ENCODE results near the gene FCGBP. TPM values are rescaled to one million over a fixed set of nuclear protein-coding genes. Genes with fewer than 3 reads are reported as not detected.

FCGBP gene
- total RNA-seq = 0.57 and 0.70 TPM in 2 replicates
- polyA plus RNA-seq = not detected in 2 replicates

DNA sequence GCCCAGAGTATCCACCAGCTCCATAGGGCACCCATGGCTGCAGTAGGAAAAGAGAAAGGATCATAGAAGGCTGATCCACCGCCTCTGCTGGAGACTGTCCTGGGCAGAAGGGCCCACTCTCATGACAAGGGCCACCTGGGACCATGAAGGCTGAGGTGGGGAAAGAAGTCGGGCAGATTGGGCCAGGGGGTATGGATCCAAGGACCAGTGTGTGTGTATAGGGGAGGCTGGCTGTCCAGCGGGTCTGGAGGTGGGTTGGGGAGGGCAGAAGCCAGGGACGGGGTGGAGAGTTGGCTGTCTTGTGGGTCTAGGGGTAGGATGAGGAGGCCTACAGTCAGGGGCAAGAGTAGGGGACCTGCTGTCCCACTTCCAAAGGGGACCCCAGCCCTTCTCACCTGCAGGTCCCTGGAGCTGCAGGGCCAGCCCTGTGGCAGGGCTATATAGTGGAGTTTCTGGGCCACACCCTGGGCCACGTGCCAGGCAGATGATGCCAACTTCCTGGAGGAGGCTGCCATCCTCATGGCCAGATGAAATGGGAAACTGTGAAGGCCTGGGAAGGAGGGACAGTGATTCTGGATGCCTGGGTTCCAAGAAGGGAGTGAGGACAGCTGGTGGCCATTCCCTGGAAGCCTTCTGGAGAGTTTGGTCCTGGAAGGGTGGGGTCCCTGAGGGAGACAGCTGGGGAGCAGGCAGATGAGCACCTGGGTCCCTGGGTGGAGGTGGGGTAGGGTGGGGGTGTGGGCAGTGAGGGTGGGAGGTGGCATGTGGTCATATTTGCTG lies at the start of gene FCGBP:
Gene FCGBP (minus strand): TSS at position 51 of the 780 bp plus-strand sequence.
- H3K4me1 ChIP-seq (ENCODE audit: low read depth) = no peaks in the 10 kb centered on the region
- peaks cover 5% of the 10 kb centered on the region for H3K27me3 ChIP-seq
- no peaks in the 10 kb centered on the region for H3K9me3 ChIP-seq (ENCODE audit: low read depth)
- no peaks in the 10 kb centered on the region for H3K36me3 ChIP-seq
- H3K4me3 ChIP-seq = no peak within 1 kb of the TSS
- no peak for DNase-seq (ENCODE audit: low read depth in 1 of 2, low spot score in 1 of 2)
- TF ChIP-seq, protein P1, sequence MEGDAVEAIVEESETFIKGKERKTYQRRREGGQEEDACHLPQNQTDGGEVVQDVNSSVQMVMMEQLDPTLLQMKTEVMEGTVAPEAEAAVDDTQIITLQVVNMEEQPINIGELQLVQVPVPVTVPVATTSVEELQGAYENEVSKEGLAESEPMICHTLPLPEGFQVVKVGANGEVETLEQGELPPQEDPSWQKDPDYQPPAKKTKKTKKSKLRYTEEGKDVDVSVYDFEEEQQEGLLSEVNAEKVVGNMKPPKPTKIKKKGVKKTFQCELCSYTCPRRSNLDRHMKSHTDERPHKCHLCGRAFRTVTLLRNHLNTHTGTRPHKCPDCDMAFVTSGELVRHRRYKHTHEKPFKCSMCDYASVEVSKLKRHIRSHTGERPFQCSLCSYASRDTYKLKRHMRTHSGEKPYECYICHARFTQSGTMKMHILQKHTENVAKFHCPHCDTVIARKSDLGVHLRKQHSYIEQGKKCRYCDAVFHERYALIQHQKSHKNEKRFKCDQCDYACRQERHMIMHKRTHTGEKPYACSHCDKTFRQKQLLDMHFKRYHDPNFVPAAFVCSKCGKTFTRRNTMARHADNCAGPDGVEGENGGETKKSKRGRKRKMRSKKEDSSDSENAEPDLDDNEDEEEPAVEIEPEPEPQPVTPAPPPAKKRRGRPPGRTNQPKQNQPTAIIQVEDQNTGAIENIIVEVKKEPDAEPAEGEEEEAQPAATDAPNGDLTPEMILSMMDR (IDR thresholded peaks at IDR 0.05; ENCODE audit: low read depth, low read length) = no peak
- H3K27ac ChIP-seq = no peak within 1 kb of the TSS

- TF ChIP-seq, protein P1 (IDR thresholded peaks at IDR 0.05; ENCODE audit: low read depth, low read length) = no peak
- H3K27ac ChIP-seq = no peak overlapping the region
- no peaks in the 10 kb centered on the region for H3K4me1 ChIP-seq (ENCODE audit: low read depth)
- peaks cover 24% of the 10 kb centered on the region for H3K36me3 ChIP-seq
- H3K9me3 ChIP-seq (ENCODE audit: low read depth) = no peaks in the 10 kb centered on the region
- no peak for DNase-seq (ENCODE audit: low read depth in 1 of 2, low spot score in 1 of 2)
- no peak overlapping the region for H3K4me3 ChIP-seq
- no peaks in the 10 kb centered on the region for H3K27me3 ChIP-seq
Observed at GRCh38 chr19:39983695-39984300, 49.4 kb upstream of the FCGBP start.

DNA sequence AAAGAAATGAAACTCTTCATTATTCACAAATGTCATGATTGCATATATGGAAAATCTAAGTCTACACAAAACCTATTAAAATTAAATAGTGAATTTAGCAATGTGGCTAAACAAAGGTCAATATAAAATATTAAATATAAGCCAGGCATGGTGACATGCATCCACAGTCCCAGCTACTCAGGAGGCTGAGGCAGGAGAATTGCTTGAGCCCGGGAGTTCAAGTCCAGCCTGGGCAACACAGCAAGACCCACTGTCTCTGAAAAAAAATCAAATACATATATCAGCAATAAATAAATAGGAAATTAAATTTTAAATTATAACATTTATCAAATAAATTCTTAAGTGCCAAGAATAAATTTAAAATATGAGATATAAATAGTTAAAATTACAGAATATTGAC lies 48.4 kb upstream of the FCGBP start:
- DNase-seq (ENCODE audit: low read depth in 1 of 2, low spot score in 1 of 2) = no peak
- peaks cover 31% of the 10 kb centered on the region for H3K36me3 ChIP-seq
- H3K4me3 ChIP-seq = no peak overlapping the region
- no peaks in the 10 kb centered on the region for H3K4me1 ChIP-seq (ENCODE audit: low read depth)
- no peak overlapping the region for H3K27ac ChIP-seq
- H3K9me3 ChIP-seq (ENCODE audit: low read depth) = no peaks in the 10 kb centered on the region
- H3K27me3 ChIP-seq = no peaks in the 10 kb centered on the region
- TF ChIP-seq, protein P1 (IDR thresholded peaks at IDR 0.05; ENCODE audit: low read depth, low read length) = no peak

DNA sequence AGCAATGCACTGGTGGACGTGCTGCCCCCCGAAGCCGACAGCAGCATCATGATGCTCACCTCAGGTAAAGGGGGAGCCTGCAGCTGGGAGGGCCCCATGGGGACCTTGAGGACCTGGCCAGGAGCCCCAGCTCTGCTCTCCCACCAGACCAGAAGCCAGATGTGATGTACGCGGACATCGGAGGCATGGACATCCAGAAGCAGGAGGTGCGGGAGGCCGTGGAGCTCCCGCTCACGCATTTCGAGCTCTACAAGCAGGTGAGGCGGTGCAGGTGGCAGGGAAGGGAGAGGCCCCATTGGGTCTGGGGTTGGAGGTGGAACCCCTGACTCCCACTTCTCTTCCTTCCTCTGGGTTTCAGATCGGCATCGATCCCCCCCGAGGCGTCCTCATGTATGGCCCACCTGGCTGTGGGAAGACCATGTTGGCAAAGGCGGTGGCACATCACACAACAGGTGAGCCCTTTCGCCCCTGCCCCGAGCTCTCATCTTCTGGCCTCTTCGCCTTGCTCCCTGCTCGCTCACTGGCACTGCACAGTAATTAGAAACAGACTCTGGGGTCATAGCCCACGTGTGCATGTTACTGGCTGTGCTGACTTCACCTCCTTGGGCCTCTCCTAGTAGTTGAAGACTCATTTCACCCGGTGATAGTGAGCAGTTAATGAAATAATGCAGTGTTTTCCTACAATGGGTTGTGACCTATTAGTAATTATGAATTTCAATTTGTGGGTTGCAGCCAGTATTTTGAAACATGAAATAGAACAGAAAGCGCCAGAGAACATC lies 40.1 kb upstream of the FCGBP start:
- Histone ChIP-seq H3K27ac (no peak overlapping the region), H3K4me3 (no peak overlapping the region), H3K4me1 (ENCODE audit: low read depth) (no peaks in the 10 kb centered on the region), H3K36me3 (peaks cover 55% of the 10 kb centered on the region), H3K9me3 (ENCODE audit: low read depth) (no peaks in the 10 kb centered on the region), H3K27me3 (no peaks in the 10 kb centered on the region)
- no peak for DNase-seq (ENCODE audit: low read depth in 1 of 2, low spot score in 1 of 2)
- TF ChIP-seq, protein P1 (IDR thresholded peaks at IDR 0.05; ENCODE audit: low read depth, low read length) = no peak

DNA sequence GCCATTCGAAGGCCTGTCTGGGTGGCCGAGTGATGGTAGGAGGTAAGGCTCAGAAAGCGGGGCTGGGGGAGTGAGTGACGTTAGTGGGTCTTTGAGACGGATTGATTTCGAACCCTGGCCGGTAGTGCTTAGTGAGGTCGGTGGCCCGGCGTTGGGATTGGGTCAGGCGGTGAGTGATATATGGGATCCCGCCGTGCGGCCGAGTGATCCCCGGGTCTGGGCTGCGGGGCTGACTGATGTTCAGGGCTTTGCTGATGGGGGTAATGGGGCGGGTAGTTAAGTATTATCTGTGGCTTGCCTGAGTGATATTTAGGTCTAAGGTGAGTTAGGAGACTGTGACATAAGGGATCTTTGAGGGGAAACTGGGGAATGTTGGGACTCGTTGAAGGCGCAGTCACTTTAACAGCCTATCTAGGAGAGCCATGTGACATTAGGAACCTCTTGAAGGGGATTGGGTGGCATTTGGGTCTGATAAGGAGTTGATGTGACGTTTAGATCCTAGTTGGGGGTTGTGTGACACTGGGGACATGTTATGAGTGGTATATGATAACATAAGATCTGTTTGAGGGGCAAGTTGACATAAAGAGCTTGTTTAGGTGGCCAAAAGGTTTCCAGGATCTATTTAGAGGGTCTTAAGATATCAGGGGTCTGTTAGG lies 37.1 kb upstream of the FCGBP start:
- no peak for DNase-seq (ENCODE audit: low read depth in 1 of 2, low spot score in 1 of 2)
- Histone ChIP-seq H3K9me3 (ENCODE audit: low read depth) (no peaks in the 10 kb centered on the region), H3K27ac (peak overlapping the region; percentile 37), H3K4me1 (ENCODE audit: low read depth) (no peaks in the 10 kb centered on the region), H3K36me3 (peaks cover 33% of the 10 kb centered on the region), H3K4me3 (peak overlapping the region; percentile 60), H3K27me3 (no peaks in the 10 kb centered on the region)
- TF ChIP-seq, protein P1 (IDR thresholded peaks at IDR 0.05; ENCODE audit: low read depth, low read length) = no peak
